H1 (cell line): ENCODE results near the gene PDF. TPM values are rescaled to one million over a fixed set of nuclear protein-coding genes. Genes with fewer than 3 reads are reported as not detected.

Experiments used
- POLR2A ChIP-seq, 2 experiments: IDR thresholded peaks; 1 replicate in 1 of 2; 2 replicates in 1 of 2; pipeline ENCODE4 v1.6.1; 2011; ENCODE audit warnings: low read depth in 2 of 2, low read length in 2 of 2, mild to moderate bottlenecking in 2 of 2; ENCODE audit errors: control extremely low read depth in 1 of 2
- SP2 ChIP-seq: IDR thresholded peaks from 2 replicates; pipeline ENCODE4 v1.6.1; 2012; ENCODE audit warnings: mild to moderate bottlenecking, low read length, inconsistent platforms
- polyA plus RNA-seq, 7 experiments: library from polyadenylated mRNA; depleted of rRNA in 3 of 7; stranded (reverse) in 5 of 7; unstranded in 2 of 7; fragments of >200 nt in 5 of 7; fragments of 200-250 nt in 2 of 7; gene quantifications; 1 replicate in 5 of 7; 2 replicates in 1 of 7; 4 replicates in 1 of 7; pipeline versions ENCODE4 v1.2.1 to v1.2.3, GENCODE V29; 2011 to 2013; ENCODE audit warnings: missing spikeins in 2 of 7, mixed read lengths in 2 of 7
- total RNA-seq: library from RNA; stranded (reverse); fragmentation: NEBNext Ultra II Directional; extraction: Animal tissue kit (Norgen Biotek cat#: 25700); gene quantifications from 2 replicates; pipeline ENCODE4 v1.2.1, GENCODE V29; 2021
- TF ChIP-seq, protein P1 (sequence below): fragments of 300-600 bp; sonication (generic); IDR thresholded peaks from 2 replicates; pipeline ENCODE4 v1.7.1; 2012; ENCODE audit warnings: low read length, moderate library complexity, mild to moderate bottlenecking, inconsistent platforms; ENCODE audit not compliant: insufficient replicate concordance

The PDF gene
- total and polyA plus RNA-seq, 2 of the 8 experiments (the other 6 are each of a cell fraction or from before 2014, with no cell fraction given), result 17.7 to 23.9 TPM

DNA sequence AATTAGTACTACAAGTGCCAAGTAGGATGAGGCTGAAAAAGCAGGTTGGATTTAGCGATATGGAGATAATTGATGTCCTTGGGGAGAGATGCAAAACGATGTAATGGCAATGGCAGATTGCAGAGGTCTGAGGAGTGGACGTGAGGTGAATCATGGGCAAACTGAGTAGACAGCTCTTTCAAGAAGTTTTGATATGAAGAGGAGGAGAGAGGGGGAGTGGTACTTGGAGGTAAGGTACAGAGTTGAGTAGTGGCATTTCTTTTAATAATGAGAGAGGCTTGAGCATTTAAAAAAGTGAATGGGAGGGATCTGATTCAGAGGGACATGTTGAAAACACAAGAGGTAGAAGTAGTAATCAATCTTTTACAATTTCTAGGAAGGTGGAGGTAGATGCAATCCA is 37.0 kb downstream of the PDF start (continued):
- TF ChIP-seq, protein P1, sequence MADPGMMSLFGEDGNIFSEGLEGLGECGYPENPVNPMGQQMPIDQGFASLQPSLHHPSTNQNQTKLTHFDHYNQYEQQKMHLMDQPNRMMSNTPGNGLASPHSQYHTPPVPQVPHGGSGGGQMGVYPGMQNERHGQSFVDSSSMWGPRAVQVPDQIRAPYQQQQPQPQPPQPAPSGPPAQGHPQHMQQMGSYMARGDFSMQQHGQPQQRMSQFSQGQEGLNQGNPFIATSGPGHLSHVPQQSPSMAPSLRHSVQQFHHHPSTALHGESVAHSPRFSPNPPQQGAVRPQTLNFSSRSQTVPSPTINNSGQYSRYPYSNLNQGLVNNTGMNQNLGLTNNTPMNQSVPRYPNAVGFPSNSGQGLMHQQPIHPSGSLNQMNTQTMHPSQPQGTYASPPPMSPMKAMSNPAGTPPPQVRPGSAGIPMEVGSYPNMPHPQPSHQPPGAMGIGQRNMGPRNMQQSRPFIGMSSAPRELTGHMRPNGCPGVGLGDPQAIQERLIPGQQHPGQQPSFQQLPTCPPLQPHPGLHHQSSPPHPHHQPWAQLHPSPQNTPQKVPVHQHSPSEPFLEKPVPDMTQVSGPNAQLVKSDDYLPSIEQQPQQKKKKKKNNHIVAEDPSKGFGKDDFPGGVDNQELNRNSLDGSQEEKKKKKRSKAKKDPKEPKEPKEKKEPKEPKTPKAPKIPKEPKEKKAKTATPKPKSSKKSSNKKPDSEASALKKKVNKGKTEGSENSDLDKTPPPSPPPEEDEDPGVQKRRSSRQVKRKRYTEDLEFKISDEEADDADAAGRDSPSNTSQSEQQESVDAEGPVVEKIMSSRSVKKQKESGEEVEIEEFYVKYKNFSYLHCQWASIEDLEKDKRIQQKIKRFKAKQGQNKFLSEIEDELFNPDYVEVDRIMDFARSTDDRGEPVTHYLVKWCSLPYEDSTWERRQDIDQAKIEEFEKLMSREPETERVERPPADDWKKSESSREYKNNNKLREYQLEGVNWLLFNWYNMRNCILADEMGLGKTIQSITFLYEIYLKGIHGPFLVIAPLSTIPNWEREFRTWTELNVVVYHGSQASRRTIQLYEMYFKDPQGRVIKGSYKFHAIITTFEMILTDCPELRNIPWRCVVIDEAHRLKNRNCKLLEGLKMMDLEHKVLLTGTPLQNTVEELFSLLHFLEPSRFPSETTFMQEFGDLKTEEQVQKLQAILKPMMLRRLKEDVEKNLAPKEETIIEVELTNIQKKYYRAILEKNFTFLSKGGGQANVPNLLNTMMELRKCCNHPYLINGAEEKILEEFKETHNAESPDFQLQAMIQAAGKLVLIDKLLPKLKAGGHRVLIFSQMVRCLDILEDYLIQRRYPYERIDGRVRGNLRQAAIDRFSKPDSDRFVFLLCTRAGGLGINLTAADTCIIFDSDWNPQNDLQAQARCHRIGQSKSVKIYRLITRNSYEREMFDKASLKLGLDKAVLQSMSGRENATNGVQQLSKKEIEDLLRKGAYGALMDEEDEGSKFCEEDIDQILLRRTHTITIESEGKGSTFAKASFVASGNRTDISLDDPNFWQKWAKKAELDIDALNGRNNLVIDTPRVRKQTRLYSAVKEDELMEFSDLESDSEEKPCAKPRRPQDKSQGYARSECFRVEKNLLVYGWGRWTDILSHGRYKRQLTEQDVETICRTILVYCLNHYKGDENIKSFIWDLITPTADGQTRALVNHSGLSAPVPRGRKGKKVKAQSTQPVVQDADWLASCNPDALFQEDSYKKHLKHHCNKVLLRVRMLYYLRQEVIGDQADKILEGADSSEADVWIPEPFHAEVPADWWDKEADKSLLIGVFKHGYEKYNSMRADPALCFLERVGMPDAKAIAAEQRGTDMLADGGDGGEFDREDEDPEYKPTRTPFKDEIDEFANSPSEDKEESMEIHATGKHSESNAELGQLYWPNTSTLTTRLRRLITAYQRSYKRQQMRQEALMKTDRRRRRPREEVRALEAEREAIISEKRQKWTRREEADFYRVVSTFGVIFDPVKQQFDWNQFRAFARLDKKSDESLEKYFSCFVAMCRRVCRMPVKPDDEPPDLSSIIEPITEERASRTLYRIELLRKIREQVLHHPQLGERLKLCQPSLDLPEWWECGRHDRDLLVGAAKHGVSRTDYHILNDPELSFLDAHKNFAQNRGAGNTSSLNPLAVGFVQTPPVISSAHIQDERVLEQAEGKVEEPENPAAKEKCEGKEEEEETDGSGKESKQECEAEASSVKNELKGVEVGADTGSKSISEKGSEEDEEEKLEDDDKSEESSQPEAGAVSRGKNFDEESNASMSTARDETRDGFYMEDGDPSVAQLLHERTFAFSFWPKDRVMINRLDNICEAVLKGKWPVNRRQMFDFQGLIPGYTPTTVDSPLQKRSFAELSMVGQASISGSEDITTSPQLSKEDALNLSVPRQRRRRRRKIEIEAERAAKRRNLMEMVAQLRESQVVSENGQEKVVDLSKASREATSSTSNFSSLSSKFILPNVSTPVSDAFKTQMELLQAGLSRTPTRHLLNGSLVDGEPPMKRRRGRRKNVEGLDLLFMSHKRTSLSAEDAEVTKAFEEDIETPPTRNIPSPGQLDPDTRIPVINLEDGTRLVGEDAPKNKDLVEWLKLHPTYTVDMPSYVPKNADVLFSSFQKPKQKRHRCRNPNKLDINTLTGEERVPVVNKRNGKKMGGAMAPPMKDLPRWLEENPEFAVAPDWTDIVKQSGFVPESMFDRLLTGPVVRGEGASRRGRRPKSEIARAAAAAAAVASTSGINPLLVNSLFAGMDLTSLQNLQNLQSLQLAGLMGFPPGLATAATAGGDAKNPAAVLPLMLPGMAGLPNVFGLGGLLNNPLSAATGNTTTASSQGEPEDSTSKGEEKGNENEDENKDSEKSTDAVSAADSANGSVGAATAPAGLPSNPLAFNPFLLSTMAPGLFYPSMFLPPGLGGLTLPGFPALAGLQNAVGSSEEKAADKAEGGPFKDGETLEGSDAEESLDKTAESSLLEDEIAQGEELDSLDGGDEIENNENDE, result no peak
- TF ChIP-seq POLR2A (IDR thresholded peaks at IDR 0.05; ENCODE audit: control extremely low read depth in 1 of 2, low read depth in 2 of 2, low read length in 2 of 2), result no peak
- TF ChIP-seq SP2, result no peak
- TF ChIP-seq, all 59 proteins: peak for 0
